ENCODE results near the gene SECISBP2.

Gene SECISBP2

GRCh38 chr9:89395931-89396710 is 77.8 kb downstream of the SECISBP2 start:
- DNase-seq (ENCODE audit: low read depth, low spot score) = no peak
- H3K27ac ChIP-seq = no peak overlapping the region

GRCh38 chr9:89397471-89397870 is 79.2 kb downstream of the SECISBP2 start:
- no peak for DNase-seq (ENCODE audit: low read depth, low spot score)
- H3K27ac ChIP-seq = no peak overlapping the region

- no peak overlapping the region for H3K27ac ChIP-seq
- no peak for DNase-seq (ENCODE audit: low read depth, low spot score)
Measured at GRCh38 chr9:89398621-89399020, 80.3 kb downstream of the SECISBP2 start.

DNA sequence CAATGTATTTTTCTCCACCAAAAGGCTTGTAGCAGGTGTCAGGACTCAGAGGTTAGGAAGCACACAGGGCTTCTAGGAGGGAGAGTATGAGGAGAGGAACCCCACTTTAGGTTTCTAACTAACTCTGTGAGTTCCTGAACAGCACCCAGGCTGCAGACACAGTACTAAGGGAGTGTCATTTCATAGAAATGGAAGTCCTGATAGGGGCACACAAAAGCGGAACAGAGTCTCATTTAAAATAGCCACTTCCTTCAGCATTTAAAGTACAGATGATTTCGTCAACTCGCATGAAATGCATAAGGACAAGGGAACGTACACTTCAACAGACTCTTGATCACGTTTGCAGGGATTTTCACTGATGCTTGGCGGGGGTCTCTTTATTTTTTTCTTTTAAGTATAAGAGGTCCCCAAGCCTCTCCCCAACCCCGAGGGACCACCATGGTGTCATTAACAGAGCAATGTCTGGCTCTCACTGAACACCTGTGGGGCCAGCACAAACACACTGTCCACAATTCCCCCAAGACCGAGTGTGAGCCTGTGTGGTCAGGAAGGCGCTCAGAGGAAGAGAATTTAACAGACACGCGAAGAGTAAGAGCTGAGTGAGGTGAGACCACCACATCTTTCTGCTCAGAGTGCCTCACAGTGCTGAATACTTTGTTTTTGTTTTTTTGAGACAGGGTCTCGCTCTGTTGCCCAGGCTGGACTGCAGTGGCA is 82.3 kb downstream of the SECISBP2 start:
- H3K27ac ChIP-seq = no peak overlapping the region
- DNase-seq (ENCODE audit: low read depth, low spot score) = no peak

DNA sequence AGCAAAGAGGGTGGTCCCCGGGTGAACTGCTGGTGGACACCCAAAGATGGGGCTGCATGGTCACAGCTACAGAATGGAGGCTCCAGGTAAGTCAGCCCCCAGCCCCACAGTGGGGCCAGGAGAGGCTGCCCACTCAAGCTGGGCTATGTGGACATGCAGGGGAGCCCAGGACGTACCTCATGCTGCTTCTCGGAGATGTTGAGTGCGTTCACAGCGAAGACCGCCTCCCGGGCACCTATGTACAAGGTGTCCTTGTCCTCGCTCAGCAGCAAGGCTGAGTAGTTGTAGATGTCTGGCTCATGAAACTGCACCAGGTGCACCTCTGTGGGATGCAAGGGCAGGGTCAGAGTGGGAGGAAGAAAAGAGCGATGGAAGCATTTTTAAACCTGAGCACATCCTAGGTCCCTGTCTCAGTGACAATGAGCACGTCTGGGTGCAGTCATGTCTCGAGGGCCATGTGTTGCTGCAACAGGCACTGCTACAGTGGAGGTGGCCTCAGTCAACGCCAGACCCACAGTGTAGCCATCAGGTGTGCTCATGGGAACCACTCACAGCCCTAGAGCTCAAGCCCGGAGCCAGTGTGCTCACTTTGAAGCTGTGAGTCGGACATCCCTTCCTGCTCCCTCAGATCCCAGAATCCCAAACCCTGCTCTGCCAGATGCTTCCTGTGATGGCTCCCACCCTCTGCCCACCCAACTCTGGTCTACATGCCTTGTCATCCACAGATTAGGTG is 84.6 kb downstream of the SECISBP2 start:
- DNase-seq (ENCODE audit: low read depth, low spot score) = no peak
- H3K27ac ChIP-seq = no peak overlapping the region

GRCh38 chr9:89404074-89404473 is 85.8 kb downstream of the SECISBP2 start:
- no peak for DNase-seq (ENCODE audit: low read depth, low spot score)
- H3K27ac ChIP-seq = no peak overlapping the region

- no peak overlapping the region for H3K27ac ChIP-seq
- DNase-seq (ENCODE audit: low read depth, low spot score) = no peak
Measured at GRCh38 chr9:89405826-89406225, 87.5 kb downstream of the SECISBP2 start.

GRCh38 chr9:89407070-89407469 is 88.8 kb downstream of the SECISBP2 start:
- no peak overlapping the region for H3K27ac ChIP-seq
- DNase-seq (ENCODE audit: low read depth, low spot score) = no peak

- DNase-seq (ENCODE audit: low read depth, low spot score) = no peak
- H3K27ac ChIP-seq = no peak overlapping the region
Measured at GRCh38 chr9:89408628-89409101, 90.4 kb downstream of the SECISBP2 start.

All from epithelial cell of prostate (primary cell).